H1 (cell line): ENCODE measurements around the gene RAP2B. TPM values are rescaled to one million over a fixed set of nuclear protein-coding genes. Genes with fewer than 3 reads are reported as not detected.
"Not testable (repeated sequence)": the region's sequence is repeated elsewhere in the genome, so short reads cannot be mapped to it uniquely, and the experiment has no call there.

Source experiments
- CTCF ChIA-PET: fragments of 300-600 bp; sonication (Branson Sonifier 250); formaldehyde crosslinking; loops from one replicate; lab custom pipeline; 2021; ENCODE audit not compliant: partially characterized antibody; lab: Charles Lee
- POLR2A ChIA-PET: fragments of 300-600 bp; sonication (Branson Sonifier 250); formaldehyde crosslinking; loops from one replicate; lab custom pipeline; 2021; ENCODE audit warnings: inconsistent platforms; ENCODE audit not compliant: partially characterized antibody; lab: Charles Lee
- DNase-seq, 2 experiments: peaks; one replicate each; pipeline versions ENCODE4 v3.0.0 to v3.0.0-alpha.2; 2010 to 2022; ENCODE audit warnings: low spot score in 2 of 2, low read depth in 1 of 2, mixed read lengths in 1 of 2
- FAIRE-seq: peaks from 2 replicates; lab custom pipeline; 2011; peaks lifted over from hg19 to GRCh38; lab: Jason Lieb, UNC
- H2AFZ ChIP-seq: 2 replicates; pipeline ENCODE4 v1.8.1; 2012; ENCODE audit warnings: low read length, inconsistent platforms
- H2AK5ac ChIP-seq: 2 replicates; pipeline ENCODE4 v1.6.1; 2013; ENCODE audit warnings: low read depth, low read length
- H2BK120ac ChIP-seq: replicated peaks from 2 replicates; pipeline ENCODE3; 2013; ENCODE audit warnings: low read depth, low read length, inconsistent platforms
- H2BK12ac ChIP-seq: 2 replicates; pipeline ENCODE4 v1.6.1; 2013; ENCODE audit warnings: low read depth, low read length
- H2BK15ac ChIP-seq: 2 replicates; pipeline ENCODE4 v1.6.1; 2013; ENCODE audit warnings: low read length
- H2BK20ac ChIP-seq: 2 replicates; pipeline ENCODE4 v1.6.1; 2013; ENCODE audit warnings: low read length
- H2BK5ac ChIP-seq: 2 replicates; pipeline ENCODE4 v1.6.1; 2013; ENCODE audit warnings: low read depth, low read length
- H3K14ac ChIP-seq: 2 replicates; pipeline ENCODE4 v1.6.1; 2013; ENCODE audit warnings: inconsistent platforms; ENCODE audit not compliant: insufficient read length
- H3K18ac ChIP-seq: 2 replicates; pipeline ENCODE4 v1.6.1; 2013; ENCODE audit warnings: low read length; ENCODE audit errors: extremely low read depth
- H3K23ac ChIP-seq: 2 replicates; pipeline ENCODE4 v1.6.1; 2013; ENCODE audit warnings: inconsistent platforms; ENCODE audit not compliant: insufficient read length
- H3K23me2 ChIP-seq: 2 replicates; pipeline ENCODE4 v1.6.1; 2013; ENCODE audit warnings: low read depth, low read length
- H3K27ac ChIP-seq: 2 replicates; pipeline ENCODE4 v1.6.1; 2011; ENCODE audit warnings: low read depth, low read length, inconsistent platforms
- H3K27me3 ChIP-seq, 4 experiments: replicated peaks in 1 of 4; 1 replicate in 1 of 4; 2 replicates in 3 of 4; pipeline versions ENCODE4 v1.6.1 to v1.8.1; 2011 to 2013; ENCODE audit warnings: low read length in 3 of 4, mild to moderate bottlenecking in 3 of 4, inconsistent platforms in 2 of 4, mixed read lengths in 2 of 4, moderate library complexity in 1 of 4; ENCODE audit not compliant: control insufficient read depth in 3 of 4, insufficient read depth in 3 of 4; ENCODE audit errors: extremely low read depth in 1 of 4
- H3K36me3 ChIP-seq, 4 experiments: 2 replicates each; pipeline versions ENCODE4 v1.6.1 to v1.8.1; 2011 to 2013; ENCODE audit warnings: mild to moderate bottlenecking in 4 of 4, low read length in 3 of 4, moderate library complexity in 2 of 4, control low read depth in 1 of 4, inconsistent platforms in 1 of 4; ENCODE audit not compliant: insufficient read depth in 4 of 4, control insufficient read depth in 2 of 4
- H3K4ac ChIP-seq: replicated peaks from 2 replicates; pipeline ENCODE3; 2013; ENCODE audit warnings: low read length, low read depth, mixed read lengths, inconsistent platforms; ENCODE audit not compliant: insufficient read length
- H3K4me1 ChIP-seq, 4 experiments: replicated peaks in 1 of 4; 1 replicate in 1 of 4; 2 replicates in 3 of 4; pipeline versions ENCODE4 v1.6.1 to v1.8.1; 2011 to 2013; ENCODE audit warnings: low read length in 3 of 4, inconsistent platforms in 2 of 4, mixed read lengths in 1 of 4; ENCODE audit not compliant: insufficient read depth in 4 of 4, control insufficient read depth in 3 of 4
- H3K4me2 ChIP-seq, 2 experiments: 2 replicates each; pipeline versions ENCODE4 v1.6.1 to v1.8.1; 2011 to 2013; ENCODE audit warnings: low read depth in 2 of 2, low read length in 2 of 2, control low read depth in 1 of 2, inconsistent platforms in 1 of 2, mild to moderate bottlenecking in 1 of 2; ENCODE audit not compliant: insufficient read depth in 1 of 2
- H3K4me3 ChIP-seq, 4 experiments: fragments of 200-600, 300-600 bp in 1 of 4; sonication (generic), shearing (Covaris generic), sonication (Bioruptor Twin) in 1 of 4; 2 replicates each; pipeline versions ENCODE4 v1.5.1 to v1.8.1; 2011 to 2016; ENCODE audit warnings: low read length in 4 of 4, low read depth in 3 of 4, control low read depth in 2 of 4, inconsistent platforms in 2 of 4, mild to moderate bottlenecking in 2 of 4, mixed read lengths in 1 of 4, moderate library complexity in 1 of 4; ENCODE audit not compliant: insufficient read depth in 2 of 4; ENCODE audit errors: extremely low read depth in 1 of 4
- H3K56ac ChIP-seq: replicated peaks from 2 replicates; pipeline ENCODE3; 2013; ENCODE audit warnings: low read depth, mild to moderate bottlenecking, mixed read lengths, low read length, inconsistent platforms; ENCODE audit not compliant: insufficient read length
- H3K79me1 ChIP-seq: 2 replicates; pipeline ENCODE4 v1.6.1; 2013; ENCODE audit warnings: low read depth, low read length, control low read depth
- H3K79me2 ChIP-seq, 2 experiments: 2 replicates each; pipeline versions ENCODE4 v1.6.1 to v1.8.1; 2012 to 2013; ENCODE audit warnings: low read length in 2 of 2, mild to moderate bottlenecking in 2 of 2, inconsistent platforms in 1 of 2; ENCODE audit not compliant: insufficient read depth in 2 of 2, control insufficient read depth in 1 of 2
- H3K9ac ChIP-seq, 4 experiments: replicated peaks in 1 of 4; 1 replicate in 1 of 4; 2 replicates in 3 of 4; pipeline versions ENCODE4 v1.6.1 to v1.8.1; 2011 to 2013; ENCODE audit warnings: low read depth in 3 of 4, low read length in 3 of 4, control low read depth in 2 of 4, mild to moderate bottlenecking in 2 of 4, moderate library complexity in 2 of 4, inconsistent platforms in 1 of 4; ENCODE audit errors: extremely low read depth in 1 of 4
- H3K9me3 ChIP-seq, 2 experiments: 2 replicates each; pipeline versions ENCODE4 v1.6.1 to v1.8.1; 2012 to 2013; ENCODE audit warnings: mild to moderate bottlenecking in 2 of 2, moderate library complexity in 2 of 2, control low read depth in 1 of 2, inconsistent platforms in 1 of 2, low read depth in 1 of 2, low read length in 1 of 2, mixed read lengths in 1 of 2; ENCODE audit not compliant: insufficient read depth in 2 of 2
- H4K20me1 ChIP-seq, 2 experiments: replicated peaks in 1 of 2; 2 replicates each; pipeline versions ENCODE3 to v1.8.1; 2011 to 2013; ENCODE audit warnings: inconsistent platforms in 2 of 2, low read length in 2 of 2, mild to moderate bottlenecking in 1 of 2; ENCODE audit not compliant: insufficient read depth in 2 of 2, control insufficient read depth in 1 of 2
- H4K5ac ChIP-seq: 2 replicates; pipeline ENCODE4 v1.6.1; 2013; ENCODE audit warnings: low read length, low read depth, mixed read lengths, inconsistent platforms; ENCODE audit not compliant: insufficient read length
- H4K8ac ChIP-seq: 2 replicates; pipeline ENCODE4 v1.8.0; 2013; ENCODE audit warnings: mild to moderate bottlenecking, moderate library complexity, low read length, inconsistent platforms; ENCODE audit not compliant: insufficient read depth; ENCODE audit errors: extremely low read depth
- H4K91ac ChIP-seq: replicated peaks from 2 replicates; pipeline ENCODE3; 2013; ENCODE audit warnings: low read length, mixed read lengths, inconsistent platforms; ENCODE audit not compliant: insufficient read length
- WGBS, 2 experiments: shearing (Covaris generic) in 1 of 2; methylation state at CpG; one replicate each; pipeline versions ENCODE4 v1.1.6 to v1.1.7; 2013 to 2015; ENCODE audit warnings: low lambda C conversion rate in 2 of 2, mixed read lengths in 2 of 2, inconsistent platforms in 1 of 2, low coverage in 1 of 2, missing lambda C conversion rate in 1 of 2; ENCODE audit not compliant: insufficient replicate concordance in 2 of 2, insufficient coverage in 1 of 2, insufficient read length in 1 of 2; ENCODE audit errors: extremely low coverage in 1 of 2, missing lambda C conversion rate in 1 of 2; 5-methylcytosine and 5-hydroxymethylcytosine counted together
- polyA plus RNA-seq, 7 experiments: library from polyadenylated mRNA; depleted of rRNA in 3 of 7; stranded (reverse) in 5 of 7; unstranded in 2 of 7; fragments of >200 nt in 5 of 7; fragments of 200-250 nt in 2 of 7; gene quantifications; 1 replicate in 5 of 7; 2 replicates in 1 of 7; 4 replicates in 1 of 7; pipeline versions ENCODE4 v1.2.1 to v1.2.3, GENCODE V29; 2011 to 2013; ENCODE audit warnings: missing spikeins in 2 of 7, mixed read lengths in 2 of 7
- total RNA-seq: library from RNA; stranded (reverse); fragmentation: NEBNext Ultra II Directional; extraction: Animal tissue kit (Norgen Biotek cat#: 25700); gene quantifications from 2 replicates; pipeline ENCODE4 v1.2.1, GENCODE V29; 2021

RAP2B gene
- total and polyA plus RNA-seq, 2 of the 8 experiments (the other 6 are each of a cell fraction or from before 2014, with no cell fraction given) = 7.5 to 20.3 TPM

DNA sequence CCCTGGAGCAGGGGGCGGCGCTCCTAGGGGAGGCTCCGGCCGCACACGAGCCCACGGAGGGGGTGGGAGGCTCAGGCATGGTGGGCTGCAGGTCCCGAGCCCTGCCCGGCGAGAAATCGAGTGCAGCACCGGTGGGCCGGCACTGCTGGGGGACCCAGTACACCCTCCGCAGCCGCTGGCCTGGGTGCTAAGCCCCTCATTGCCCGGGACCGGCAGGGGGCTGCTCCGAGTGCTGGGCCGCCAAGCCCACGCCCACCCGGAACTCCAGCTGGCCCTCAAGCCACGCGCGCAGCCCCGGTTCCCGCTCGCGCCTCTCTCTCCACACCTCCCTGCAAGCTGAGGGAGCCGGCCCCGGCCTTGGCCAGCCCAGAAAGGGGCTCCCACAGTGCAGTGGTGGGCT is 6.2 kb upstream of the RAP2B start:
- H3K9ac ChIP-seq, H3K4me1 ChIP-seq, FAIRE-seq, H3K79me1 ChIP-seq, H3K27me3 ChIP-seq, H2BK12ac ChIP-seq, H2BK120ac ChIP-seq, CTCF ChIA-PET, H2BK15ac ChIP-seq, H3K4ac ChIP-seq, H3K23ac ChIP-seq, H4K91ac ChIP-seq, H3K56ac ChIP-seq, POLR2A ChIA-PET, H3K9me3 ChIP-seq, H2AFZ ChIP-seq, H4K5ac ChIP-seq, H4K20me1 ChIP-seq, H3K79me2 ChIP-seq, H2BK5ac ChIP-seq, H3K18ac ChIP-seq, H3K27ac ChIP-seq, H3K4me2 ChIP-seq, H3K14ac ChIP-seq, H3K4me3 ChIP-seq, H2AK5ac ChIP-seq, H4K8ac ChIP-seq, DNase-seq, H3K23me2 ChIP-seq, H2BK20ac ChIP-seq, H3K36me3 ChIP-seq: not testable (repeated sequence)
- 93% methylated on average over 21 of the region's 29 CpGs; no CpG with 5 or more reads in 1 of the 2 experiments for WGBS, 2 experiments
